WERI-Rb-1 (cell line): Measurements from ENCODE around the gene MBP.

Source experiments
- DNase-seq: peaks from one replicate; pipeline ENCODE4 v3.0.0-alpha.2; 2020
- H3K27ac ChIP-seq: fragments of 250-450 bp; sonication (Bioruptor Pico); 2 replicates; pipeline ENCODE4 v1.5.1; 2020; ENCODE audit warnings: mild to moderate bottlenecking, moderate library complexity
- H3K27me3 ChIP-seq: fragments of 250-450 bp; sonication (Bioruptor Pico); 2 replicates; pipeline ENCODE4 v1.5.1; 2021; ENCODE audit warnings: mild to moderate bottlenecking, low read depth, moderate library complexity; ENCODE audit not compliant: insufficient read depth, severe bottlenecking
- H3K36me3 ChIP-seq: fragments of 250-450 bp; sonication (Bioruptor Pico); 2 replicates; pipeline ENCODE4 v1.5.1; 2020; ENCODE audit warnings: mild to moderate bottlenecking, moderate library complexity
- H3K4me3 ChIP-seq: 2 replicates; pipeline ENCODE4 v1.5.1; 2011; ENCODE audit warnings: low read depth, mild to moderate bottlenecking, control low read depth, low read length
- H3K9me3 ChIP-seq: fragments of 250-450 bp; sonication (Bioruptor Pico); 2 replicates; pipeline ENCODE4 v1.5.1; 2021; ENCODE audit warnings: mild to moderate bottlenecking, moderate library complexity; ENCODE audit not compliant: severe bottlenecking
- TF ChIP-seq, protein P1 (sequence below): IDR thresholded peaks from 2 replicates; pipeline ENCODE4 v1.5.1; 2011; ENCODE audit warnings: low read depth, mild to moderate bottlenecking, control low read depth, inconsistent platforms, low read length

The MBP gene

DNA sequence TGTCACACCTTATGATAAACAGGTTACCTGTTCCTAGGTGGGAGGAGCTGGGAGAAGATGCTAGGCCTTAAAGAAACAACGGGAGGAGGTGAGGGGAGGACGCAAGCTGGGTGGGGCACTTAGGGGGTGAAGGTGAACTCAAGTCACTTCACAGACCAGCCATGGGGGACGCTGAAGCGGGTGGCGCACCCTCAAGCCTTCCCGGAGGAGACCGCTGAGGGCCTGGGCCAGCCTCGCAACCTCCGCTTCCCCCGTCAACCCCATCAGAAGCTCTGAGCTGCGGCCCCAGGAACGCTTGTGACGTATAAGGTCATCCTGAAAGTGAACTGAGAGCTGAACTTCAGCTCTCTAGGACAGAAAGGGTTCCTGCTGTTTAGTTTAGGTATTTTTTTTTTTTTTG is 133.5 kb downstream of the MBP start:
- Histone ChIP-seq H3K27ac (no peak overlapping the region), H3K4me3 (no peak overlapping the region), H3K36me3 (no peaks in the 10 kb centered on the region), H3K27me3 (no peaks in the 10 kb centered on the region), H3K9me3 (no peaks in the 10 kb centered on the region)
- no peak for DNase-seq
- TF ChIP-seq, protein P1, sequence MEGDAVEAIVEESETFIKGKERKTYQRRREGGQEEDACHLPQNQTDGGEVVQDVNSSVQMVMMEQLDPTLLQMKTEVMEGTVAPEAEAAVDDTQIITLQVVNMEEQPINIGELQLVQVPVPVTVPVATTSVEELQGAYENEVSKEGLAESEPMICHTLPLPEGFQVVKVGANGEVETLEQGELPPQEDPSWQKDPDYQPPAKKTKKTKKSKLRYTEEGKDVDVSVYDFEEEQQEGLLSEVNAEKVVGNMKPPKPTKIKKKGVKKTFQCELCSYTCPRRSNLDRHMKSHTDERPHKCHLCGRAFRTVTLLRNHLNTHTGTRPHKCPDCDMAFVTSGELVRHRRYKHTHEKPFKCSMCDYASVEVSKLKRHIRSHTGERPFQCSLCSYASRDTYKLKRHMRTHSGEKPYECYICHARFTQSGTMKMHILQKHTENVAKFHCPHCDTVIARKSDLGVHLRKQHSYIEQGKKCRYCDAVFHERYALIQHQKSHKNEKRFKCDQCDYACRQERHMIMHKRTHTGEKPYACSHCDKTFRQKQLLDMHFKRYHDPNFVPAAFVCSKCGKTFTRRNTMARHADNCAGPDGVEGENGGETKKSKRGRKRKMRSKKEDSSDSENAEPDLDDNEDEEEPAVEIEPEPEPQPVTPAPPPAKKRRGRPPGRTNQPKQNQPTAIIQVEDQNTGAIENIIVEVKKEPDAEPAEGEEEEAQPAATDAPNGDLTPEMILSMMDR: no peak

DNA sequence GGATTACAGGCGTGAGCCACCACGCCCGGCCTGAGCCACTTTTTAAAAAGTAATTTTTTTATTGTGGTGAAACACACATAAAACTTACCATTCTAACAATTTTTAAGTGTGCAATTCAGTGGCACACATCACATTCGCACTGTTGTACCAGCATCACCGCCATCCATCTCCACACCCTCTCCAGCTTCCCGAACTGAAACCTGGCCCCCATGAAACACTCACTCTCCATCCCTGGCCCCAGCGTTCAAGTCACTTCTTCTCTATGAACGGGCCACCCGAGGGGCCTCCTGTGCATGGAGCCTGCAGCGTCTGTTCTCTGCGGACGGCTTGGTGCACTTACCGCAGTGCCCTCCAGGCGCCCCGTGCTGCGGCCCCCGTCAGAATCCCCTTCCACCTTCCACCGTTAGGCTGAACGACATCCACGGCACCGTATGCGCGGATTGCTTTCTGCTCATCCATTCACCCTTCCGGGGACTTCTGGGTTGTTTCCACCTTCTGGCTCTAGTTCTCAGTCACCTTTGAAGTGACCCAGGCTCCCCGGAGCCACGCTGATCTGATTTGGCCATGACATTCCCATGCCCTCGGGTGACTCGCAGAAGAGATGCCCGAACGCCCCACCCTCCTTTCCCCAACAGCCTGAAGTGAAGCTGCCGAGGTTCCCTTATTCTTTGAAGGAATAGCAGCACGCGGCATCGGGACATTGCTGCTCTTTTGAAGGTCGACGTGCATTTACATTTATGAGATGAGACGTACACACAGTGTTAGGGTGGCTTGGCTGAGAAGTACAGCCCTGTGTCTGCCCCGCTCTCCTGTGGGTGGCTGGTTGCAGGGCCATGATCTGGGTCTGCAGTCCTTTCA is 134.4 kb downstream of the MBP start:
- TF ChIP-seq, protein P1: no peak
- Histone ChIP-seq H3K27me3 (no peaks in the 10 kb centered on the region), H3K4me3 (no peak overlapping the region), H3K27ac (no peak overlapping the region), H3K9me3 (no peaks in the 10 kb centered on the region), H3K36me3 (no peaks in the 10 kb centered on the region)
- no peak for DNase-seq

DNA sequence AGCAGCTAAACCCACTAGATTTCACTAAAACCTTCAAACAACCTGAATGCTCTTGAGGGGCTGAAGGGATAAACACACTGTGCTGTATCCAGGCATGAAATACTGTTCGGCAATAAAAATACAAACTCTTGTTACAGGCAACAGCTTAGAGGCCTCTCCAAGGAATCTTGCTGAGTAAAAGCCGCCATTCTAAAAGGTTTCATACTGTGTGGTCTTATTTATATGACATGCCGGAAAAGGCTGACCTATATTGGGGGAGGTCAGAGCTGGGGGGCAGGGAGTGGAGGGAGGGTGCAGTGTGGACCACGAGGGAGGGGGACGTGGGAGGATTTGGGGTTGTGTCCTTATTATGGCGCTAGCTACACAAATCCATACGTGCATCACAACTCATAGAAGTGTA is 136.2 kb downstream of the MBP start:
- no peak overlapping the region for H3K4me3 ChIP-seq
- H3K27ac ChIP-seq: no peak overlapping the region
- TF ChIP-seq, protein P1: no peak
- DNase-seq: no peak
- H3K9me3 ChIP-seq: no peaks in the 10 kb centered on the region
- H3K27me3 ChIP-seq: no peaks in the 10 kb centered on the region
- no peaks in the 10 kb centered on the region for H3K36me3 ChIP-seq

DNA sequence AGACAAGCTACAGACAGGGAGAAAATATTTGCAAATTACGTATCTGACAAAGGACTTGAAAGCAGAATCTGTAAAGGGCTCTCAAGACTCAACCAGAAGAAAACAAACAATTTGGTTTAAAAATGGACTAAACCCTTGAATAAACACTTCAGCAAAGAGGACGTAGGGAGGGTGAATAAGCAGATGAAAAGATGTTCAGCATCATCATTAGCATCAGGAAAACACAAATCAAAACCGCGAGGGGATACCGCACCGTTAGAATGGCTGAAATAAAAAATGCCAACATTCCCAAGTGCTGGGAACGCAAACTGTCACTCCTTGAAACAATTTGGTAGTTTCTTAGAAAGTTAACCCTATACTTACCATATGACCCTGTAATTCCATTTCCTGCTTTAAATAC is 136.7 kb downstream of the MBP start:
- DNase-seq: no peak
- H3K4me3 ChIP-seq: no peak overlapping the region
- H3K27me3 ChIP-seq: no peaks in the 10 kb centered on the region
- TF ChIP-seq, protein P1: no peak
- H3K36me3 ChIP-seq: no peaks in the 10 kb centered on the region
- H3K9me3 ChIP-seq: no peaks in the 10 kb centered on the region
- H3K27ac ChIP-seq: no peak overlapping the region

DNA sequence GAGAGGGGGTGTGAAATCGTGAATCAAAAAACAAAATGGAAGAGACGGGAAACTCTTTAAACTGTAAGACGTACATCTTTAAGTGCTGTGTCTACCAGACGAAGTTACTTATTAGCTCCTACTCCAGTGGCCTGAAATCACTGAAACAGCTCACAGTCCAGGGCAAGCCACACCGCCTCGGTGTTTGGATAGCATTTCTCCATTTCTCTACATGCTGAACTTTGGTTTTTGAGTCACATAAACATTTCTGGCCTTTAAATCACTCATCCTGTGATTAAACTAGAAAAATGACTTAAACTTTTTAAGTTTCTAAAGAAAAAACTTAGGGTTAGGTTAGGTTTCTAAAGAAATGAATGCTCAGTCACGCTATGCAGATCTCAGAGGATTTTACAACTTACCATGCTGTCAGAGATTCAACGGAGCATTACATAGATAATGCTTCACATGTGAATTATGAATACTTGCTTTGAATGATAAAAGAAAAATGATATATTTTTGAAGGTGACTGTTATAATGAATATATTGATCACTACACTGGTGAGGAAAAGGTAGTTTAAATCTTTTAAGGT is 138.4 kb downstream of the MBP start:
- Histone ChIP-seq H3K9me3 (no peaks in the 10 kb centered on the region), H3K27ac (no peak overlapping the region), H3K4me3 (no peak overlapping the region), H3K36me3 (no peaks in the 10 kb centered on the region), H3K27me3 (no peaks in the 10 kb centered on the region)
- TF ChIP-seq, protein P1: no peak
- DNase-seq: no peak
